Measurements from ENCODE around the gene C20orf202.

GRCh38 chr20:1225783-1226654 lies 22.8 kb downstream of the C20orf202 start, which contains the start of gene RAD21L1:
- TF ChIP-seq ZSCAN32 (CRISPR knock-in tag; IDR thresholded peaks at IDR 0.05) (no peak), GABPA (tag; conservative IDR thresholded peaks at IDR 0.05; ENCODE audit: low read depth) (no peak), POLR2A (conservative IDR thresholded peaks at IDR 0.05) (peak; percentile 49), ZNF655 (CRISPR knock-in tag; IDR thresholded peaks at IDR 0.05) (no peak), NCOR1 (IDR thresholded peaks at IDR 0.05) (no peak), IFI16 (CRISPR knock-in tag; IDR thresholded peaks at IDR 0.05) (no peak), ZNF766 (CRISPR knock-in tag; conservative IDR thresholded peaks at IDR 0.05) (no peak), EP300 (IDR thresholded peaks at IDR 0.05; ENCODE audit: low read length) (no peak), RAD21 (CRISPR knock-in tag; conservative IDR thresholded peaks at IDR 0.05 in 1 of 2, IDR thresholded peaks at IDR 0.05 in 1 of 2) (no peak), SIN3A (IDR thresholded peaks at IDR 0.05; ENCODE audit: borderline replicate concordance in 2 of 2, control insufficient read depth in 1 of 2, low read depth in 2 of 2, low read length in 2 of 2) (0 out of 4 replicates have a peak, but pooled peaks of 1 of the 2 experiments have one; percentile 29), TFAP4 (CRISPR knock-in tag; IDR thresholded peaks at IDR 0.05; ENCODE audit: borderline replicate concordance) (peak; percentile 23; the same call in 1 of the 2 replicates)
- TF ChIP-seq, protein P1, sequence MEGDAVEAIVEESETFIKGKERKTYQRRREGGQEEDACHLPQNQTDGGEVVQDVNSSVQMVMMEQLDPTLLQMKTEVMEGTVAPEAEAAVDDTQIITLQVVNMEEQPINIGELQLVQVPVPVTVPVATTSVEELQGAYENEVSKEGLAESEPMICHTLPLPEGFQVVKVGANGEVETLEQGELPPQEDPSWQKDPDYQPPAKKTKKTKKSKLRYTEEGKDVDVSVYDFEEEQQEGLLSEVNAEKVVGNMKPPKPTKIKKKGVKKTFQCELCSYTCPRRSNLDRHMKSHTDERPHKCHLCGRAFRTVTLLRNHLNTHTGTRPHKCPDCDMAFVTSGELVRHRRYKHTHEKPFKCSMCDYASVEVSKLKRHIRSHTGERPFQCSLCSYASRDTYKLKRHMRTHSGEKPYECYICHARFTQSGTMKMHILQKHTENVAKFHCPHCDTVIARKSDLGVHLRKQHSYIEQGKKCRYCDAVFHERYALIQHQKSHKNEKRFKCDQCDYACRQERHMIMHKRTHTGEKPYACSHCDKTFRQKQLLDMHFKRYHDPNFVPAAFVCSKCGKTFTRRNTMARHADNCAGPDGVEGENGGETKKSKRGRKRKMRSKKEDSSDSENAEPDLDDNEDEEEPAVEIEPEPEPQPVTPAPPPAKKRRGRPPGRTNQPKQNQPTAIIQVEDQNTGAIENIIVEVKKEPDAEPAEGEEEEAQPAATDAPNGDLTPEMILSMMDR (IDR thresholded peaks at IDR 0.05 in 2 of 3, conservative IDR thresholded peaks at IDR 0.05 in 1 of 3; ENCODE audit: insufficient read depth in 2 of 3, low read depth in 1 of 3, low read length in 3 of 3), result no peak
- TF ChIP-seq, protein P2, sequence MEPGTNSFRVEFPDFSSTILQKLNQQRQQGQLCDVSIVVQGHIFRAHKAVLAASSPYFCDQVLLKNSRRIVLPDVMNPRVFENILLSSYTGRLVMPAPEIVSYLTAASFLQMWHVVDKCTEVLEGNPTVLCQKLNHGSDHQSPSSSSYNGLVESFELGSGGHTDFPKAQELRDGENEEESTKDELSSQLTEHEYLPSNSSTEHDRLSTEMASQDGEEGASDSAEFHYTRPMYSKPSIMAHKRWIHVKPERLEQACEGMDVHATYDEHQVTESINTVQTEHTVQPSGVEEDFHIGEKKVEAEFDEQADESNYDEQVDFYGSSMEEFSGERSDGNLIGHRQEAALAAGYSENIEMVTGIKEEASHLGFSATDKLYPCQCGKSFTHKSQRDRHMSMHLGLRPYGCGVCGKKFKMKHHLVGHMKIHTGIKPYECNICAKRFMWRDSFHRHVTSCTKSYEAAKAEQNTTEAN (CRISPR knock-in tag; IDR thresholded peaks at IDR 0.05), result no peak
